ENCODE results near the gene CCL23. TPM values are rescaled to one million over a fixed set of nuclear protein-coding genes. Genes with fewer than 3 reads are reported as not detected.

CCL23 gene
- total and polyA plus RNA-seq, 9 of the 15 experiments (the other 6 are each of a cell fraction or from before 2014, with no cell fraction given) = not detected

DNA sequence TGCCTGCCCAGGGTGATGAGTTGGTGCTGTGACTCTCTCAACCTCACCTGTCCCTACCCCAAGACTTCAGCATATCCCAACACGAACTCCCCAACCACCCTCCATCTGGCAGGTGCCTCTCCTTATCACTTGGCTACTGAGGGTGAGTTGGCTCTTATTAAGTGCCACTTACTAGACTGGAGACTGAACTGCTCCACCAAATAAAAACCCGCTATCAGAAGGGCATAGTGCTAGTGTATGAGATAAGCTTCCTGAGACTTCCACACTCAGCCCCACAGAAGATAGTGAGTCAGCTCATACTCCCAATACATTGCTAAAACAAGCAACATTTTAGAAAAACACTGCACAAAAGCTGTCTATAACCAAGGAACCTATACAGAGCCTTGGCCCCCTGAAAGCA lies 30.3 kb upstream of the CCL23 start (continued):
- TF ChIP-seq CREM (IDR thresholded peaks at IDR 0.05; ENCODE audit: low read depth) (no peak), SETDB1 (IDR thresholded peaks at IDR 0.05; ENCODE audit: low read length) (no peak), HNRNPK (IDR thresholded peaks at IDR 0.05; ENCODE audit: low read depth, low read length, poor library complexity, severe bottlenecking) (no peak)
- TF ChIP-seq, protein P1, sequence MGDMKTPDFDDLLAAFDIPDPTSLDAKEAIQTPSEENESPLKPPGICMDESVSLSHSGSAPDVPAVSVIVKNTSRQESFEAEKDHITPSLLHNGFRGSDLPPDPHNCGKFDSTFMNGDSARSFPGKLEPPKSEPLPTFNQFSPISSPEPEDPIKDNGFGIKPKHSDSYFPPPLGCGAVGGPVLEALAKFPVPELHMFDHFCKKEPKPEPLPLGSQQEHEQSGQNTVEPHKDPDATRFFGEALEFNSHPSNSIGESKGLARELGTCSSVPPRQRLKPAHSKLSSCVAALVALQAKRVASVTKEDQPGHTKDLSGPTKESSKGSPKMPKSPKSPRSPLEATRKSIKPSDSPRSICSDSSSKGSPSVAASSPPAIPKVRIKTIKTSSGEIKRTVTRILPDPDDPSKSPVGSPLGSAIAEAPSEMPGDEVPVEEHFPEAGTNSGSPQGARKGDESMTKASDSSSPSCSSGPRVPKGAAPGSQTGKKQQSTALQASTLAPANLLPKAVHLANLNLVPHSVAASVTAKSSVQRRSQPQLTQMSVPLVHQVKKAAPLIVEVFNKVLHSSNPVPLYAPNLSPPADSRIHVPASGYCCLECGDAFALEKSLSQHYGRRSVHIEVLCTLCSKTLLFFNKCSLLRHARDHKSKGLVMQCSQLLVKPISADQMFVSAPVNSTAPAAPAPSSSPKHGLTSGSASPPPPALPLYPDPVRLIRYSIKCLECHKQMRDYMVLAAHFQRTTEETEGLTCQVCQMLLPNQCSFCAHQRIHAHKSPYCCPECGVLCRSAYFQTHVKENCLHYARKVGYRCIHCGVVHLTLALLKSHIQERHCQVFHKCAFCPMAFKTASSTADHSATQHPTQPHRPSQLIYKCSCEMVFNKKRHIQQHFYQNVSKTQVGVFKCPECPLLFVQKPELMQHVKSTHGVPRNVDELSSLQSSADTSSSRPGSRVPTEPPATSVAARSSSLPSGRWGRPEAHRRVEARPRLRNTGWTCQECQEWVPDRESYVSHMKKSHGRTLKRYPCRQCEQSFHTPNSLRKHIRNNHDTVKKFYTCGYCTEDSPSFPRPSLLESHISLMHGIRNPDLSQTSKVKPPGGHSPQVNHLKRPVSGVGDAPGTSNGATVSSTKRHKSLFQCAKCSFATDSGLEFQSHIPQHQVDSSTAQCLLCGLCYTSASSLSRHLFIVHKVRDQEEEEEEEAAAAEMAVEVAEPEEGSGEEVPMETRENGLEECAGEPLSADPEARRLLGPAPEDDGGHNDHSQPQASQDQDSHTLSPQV (IDR thresholded peaks at IDR 0.05) = no peak

DNA sequence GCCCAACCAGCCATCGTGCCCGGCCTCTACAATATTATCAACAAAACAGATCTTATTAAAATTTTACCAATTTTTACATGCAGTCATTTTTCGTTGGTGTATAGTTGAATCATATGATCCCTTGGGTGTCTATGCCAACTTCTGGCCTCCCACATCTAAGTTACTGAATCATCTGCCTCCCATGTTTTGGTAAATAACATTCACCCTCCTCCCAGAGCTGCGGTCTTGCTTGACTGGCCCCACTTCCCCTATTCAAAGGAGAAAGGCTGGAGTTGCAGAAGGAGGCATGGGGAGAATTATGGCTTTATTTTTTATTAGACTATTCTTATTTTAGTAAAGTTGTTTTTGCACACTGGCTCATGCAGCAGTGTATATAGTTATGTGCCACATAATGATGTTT lies 18.5 kb upstream of the CCL23 start:
- FAIRE-seq (no peak), ATAC-seq (no peak), DNase-seq (ENCODE audit: extremely low read depth in 1 of 4, low spot score in 3 of 4) (no peak)
- Histone ChIP-seq H3K79me2 (ENCODE audit: control insufficient read depth, insufficient read depth, low read length) (no peaks in the 10 kb centered on the region), H3K27me3 (ENCODE audit: control insufficient read depth in 2 of 2, insufficient read depth in 2 of 2, low read length in 2 of 2) (peaks cover 0 to 7% of the 10 kb centered on the region in 2 experiments; a peak in 1 of 5 replicates), H3K9ac (ENCODE audit: insufficient read depth in 1 of 2, low read depth in 2 of 2, low read length in 2 of 2) (no peak overlapping the region), H3K4me1 (replicated peaks in 1 of 2; ENCODE audit: control insufficient read depth in 2 of 2, insufficient read depth in 2 of 2, low read length in 2 of 2) (no peaks in the 10 kb centered on the region), H3K9me3 (replicated peaks; ENCODE audit: control insufficient read depth, insufficient read depth, low read depth, low read length) (no peaks in the 10 kb centered on the region), H3K27ac (ENCODE audit: extremely low read depth, low read depth, low read length) (no peak overlapping the region), H3K36me3 (ENCODE audit: control insufficient read depth, insufficient read depth, low read length) (no peaks in the 10 kb centered on the region), H4K20me1 (replicated peaks; ENCODE audit: control insufficient read depth, insufficient read depth, low read length) (no peaks in the 10 kb centered on the region), H3K4me3 (no peak overlapping the region), H3K4me2 (ENCODE audit: insufficient read depth, low read length) (no peak overlapping the region), H3K9me1 (ENCODE audit: control insufficient read depth, insufficient read depth, low read length) (no peaks in the 10 kb centered on the region), H2AFZ (ENCODE audit: low read depth, low read length) (no peak overlapping the region)
- POLR2A ChIA-PET = no interaction called here
- CTCF ChIA-PET (ENCODE audit: low intra/inter-chr PET ratio) = no interaction called here
- peak; percentile 47; the same call in 1 of the 2 replicates for TF ChIP-seq SPI1 (IDR thresholded peaks at IDR 0.05; ENCODE audit: borderline replicate concordance, low read depth, low read length)
- TF ChIP-seq BRF1 (IDR thresholded peaks at IDR 0.05; ENCODE audit: borderline replicate concordance, extremely low read depth, insufficient read length) = no peak
- no peak for TF ChIP-seq GTF2E2 (tag; IDR thresholded peaks at IDR 0.05)
- BruUV-seq (replicated peaks) = no TSS peak
- WGBS (ENCODE audit: insufficient coverage, low coverage, missing lambda C conversion rate) = 0% methylated on average over 4 of the region's 4 CpGs
- intact Hi-C loops (cut with micrococcal nuclease) (no loop called here), in situ Hi-C loops (cut with MboI) (no loop called here)
